ENCODE data around the gene TNRC6A.

The TNRC6A gene

DNA sequence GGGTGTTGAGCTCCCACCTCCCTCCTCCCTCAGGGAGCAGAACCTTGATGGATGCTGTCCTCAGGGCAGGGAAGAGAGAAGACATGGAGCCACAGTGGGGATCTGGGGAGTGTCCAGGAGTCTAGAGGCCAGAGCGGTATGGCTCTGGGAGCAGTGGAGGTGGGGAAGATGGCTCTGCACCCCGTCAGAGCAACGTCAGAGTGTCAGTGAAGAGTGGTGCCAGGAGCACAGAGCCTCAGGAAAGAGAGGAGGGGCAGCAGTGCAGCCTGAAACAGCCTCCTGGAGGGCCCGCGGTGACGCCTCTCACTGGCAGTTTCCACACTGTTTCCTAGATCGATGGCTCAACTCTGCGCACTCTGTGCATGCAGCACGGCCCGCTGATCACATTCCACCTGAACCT, 93.1 kb downstream of the TNRC6A start:
- TF ChIP-seq, protein P1, sequence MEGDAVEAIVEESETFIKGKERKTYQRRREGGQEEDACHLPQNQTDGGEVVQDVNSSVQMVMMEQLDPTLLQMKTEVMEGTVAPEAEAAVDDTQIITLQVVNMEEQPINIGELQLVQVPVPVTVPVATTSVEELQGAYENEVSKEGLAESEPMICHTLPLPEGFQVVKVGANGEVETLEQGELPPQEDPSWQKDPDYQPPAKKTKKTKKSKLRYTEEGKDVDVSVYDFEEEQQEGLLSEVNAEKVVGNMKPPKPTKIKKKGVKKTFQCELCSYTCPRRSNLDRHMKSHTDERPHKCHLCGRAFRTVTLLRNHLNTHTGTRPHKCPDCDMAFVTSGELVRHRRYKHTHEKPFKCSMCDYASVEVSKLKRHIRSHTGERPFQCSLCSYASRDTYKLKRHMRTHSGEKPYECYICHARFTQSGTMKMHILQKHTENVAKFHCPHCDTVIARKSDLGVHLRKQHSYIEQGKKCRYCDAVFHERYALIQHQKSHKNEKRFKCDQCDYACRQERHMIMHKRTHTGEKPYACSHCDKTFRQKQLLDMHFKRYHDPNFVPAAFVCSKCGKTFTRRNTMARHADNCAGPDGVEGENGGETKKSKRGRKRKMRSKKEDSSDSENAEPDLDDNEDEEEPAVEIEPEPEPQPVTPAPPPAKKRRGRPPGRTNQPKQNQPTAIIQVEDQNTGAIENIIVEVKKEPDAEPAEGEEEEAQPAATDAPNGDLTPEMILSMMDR (IDR thresholded peaks at IDR 0.05; ENCODE audit: borderline replicate concordance, control extremely low read depth, extremely low read depth, insufficient read depth, missing control alignments), result no peak
- DNase-seq (ENCODE audit: low spot score), result no peak
- in situ Hi-C loops (cut with MboI; ENCODE audit: low sequenced_read_pairs, unreplicated experiment), result no loop called here

DNA sequence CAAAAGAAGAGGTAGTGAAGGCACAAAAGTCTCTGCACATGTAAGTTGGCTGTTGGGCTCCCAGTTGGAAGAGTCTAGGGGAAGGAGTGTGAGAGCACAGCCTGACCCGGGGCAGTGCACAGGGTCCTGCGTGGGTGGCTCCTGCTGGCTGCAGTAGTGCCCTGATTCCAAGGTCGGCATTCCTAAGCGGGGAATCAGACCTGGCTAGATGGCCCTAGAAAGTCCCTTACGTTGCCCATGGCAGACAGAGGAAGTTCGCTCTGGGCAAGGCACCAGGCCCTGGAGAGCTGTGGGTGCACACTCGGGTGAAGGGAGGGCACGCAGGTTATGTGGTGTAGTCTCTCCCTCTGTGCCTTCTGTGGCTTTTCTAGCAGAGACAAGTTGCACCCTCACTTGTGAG, 93.5 kb downstream of the TNRC6A start:
- in situ Hi-C loops (cut with MboI; ENCODE audit: low sequenced_read_pairs, unreplicated experiment), result no loop called here
- TF ChIP-seq, protein P1 (IDR thresholded peaks at IDR 0.05; ENCODE audit: borderline replicate concordance, control extremely low read depth, extremely low read depth, insufficient read depth, missing control alignments), result no peak
- DNase-seq (ENCODE audit: low spot score), result no peak

DNA sequence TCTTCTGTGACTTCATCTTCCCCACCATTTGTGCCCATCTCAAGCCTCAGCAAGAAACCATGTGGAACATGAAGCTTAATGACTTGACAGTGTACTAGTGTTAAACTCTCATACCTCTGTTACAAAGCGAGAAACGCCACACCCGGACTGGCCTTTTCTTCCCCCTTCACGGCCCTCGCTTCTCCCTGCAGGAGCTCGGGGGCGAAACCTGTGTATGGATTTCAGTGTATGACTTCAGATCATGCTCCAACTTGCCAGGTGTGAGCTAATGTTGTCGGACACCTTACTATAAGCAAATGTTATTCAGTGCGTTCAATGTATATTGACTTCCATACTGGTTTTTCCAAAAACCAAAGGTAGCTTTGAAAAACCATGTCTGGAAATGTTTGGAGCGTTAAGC, 96.2 kb downstream of the TNRC6A start:
- TF ChIP-seq, protein P1 (IDR thresholded peaks at IDR 0.05; ENCODE audit: borderline replicate concordance, control extremely low read depth, extremely low read depth, insufficient read depth, missing control alignments), result no peak
- in situ Hi-C loops (cut with MboI; ENCODE audit: low sequenced_read_pairs, unreplicated experiment), result no loop called here
- DNase-seq (ENCODE audit: low spot score), result no peak

DNA sequence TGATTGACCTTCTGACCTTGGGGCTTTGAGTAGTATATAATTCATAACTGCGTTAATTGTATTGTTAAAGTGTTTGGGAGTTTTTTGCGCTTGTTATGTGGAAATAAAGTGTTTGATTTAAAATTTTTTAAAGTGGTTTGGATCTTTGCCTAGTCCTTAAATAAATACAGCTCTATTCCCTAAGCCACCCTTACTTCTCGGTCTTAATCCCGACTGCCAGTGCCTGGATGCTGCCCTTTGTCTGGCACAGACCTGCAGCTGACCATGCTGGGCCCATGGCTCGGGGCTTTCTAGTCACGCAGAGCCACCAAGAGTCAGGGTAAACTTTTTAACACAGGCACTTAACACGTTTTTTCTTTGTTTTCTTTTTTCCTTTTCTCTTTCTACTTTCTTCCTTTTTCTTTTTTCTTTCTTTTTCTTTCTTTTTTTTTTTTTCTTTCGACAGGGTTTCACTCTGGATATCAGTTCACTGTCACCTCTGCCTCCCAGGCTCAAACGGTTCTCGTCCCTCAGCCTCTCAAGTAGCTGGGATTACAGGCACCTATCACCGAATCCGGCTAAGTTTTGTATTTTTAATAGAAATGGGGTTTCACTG, 96.7 kb downstream of the TNRC6A start:
- in situ Hi-C loops (cut with MboI; ENCODE audit: low sequenced_read_pairs, unreplicated experiment), result no loop called here
- no peak for DNase-seq (ENCODE audit: low spot score)
- TF ChIP-seq, protein P1 (IDR thresholded peaks at IDR 0.05; ENCODE audit: borderline replicate concordance, control extremely low read depth, extremely low read depth, insufficient read depth, missing control alignments), result no peak

DNA sequence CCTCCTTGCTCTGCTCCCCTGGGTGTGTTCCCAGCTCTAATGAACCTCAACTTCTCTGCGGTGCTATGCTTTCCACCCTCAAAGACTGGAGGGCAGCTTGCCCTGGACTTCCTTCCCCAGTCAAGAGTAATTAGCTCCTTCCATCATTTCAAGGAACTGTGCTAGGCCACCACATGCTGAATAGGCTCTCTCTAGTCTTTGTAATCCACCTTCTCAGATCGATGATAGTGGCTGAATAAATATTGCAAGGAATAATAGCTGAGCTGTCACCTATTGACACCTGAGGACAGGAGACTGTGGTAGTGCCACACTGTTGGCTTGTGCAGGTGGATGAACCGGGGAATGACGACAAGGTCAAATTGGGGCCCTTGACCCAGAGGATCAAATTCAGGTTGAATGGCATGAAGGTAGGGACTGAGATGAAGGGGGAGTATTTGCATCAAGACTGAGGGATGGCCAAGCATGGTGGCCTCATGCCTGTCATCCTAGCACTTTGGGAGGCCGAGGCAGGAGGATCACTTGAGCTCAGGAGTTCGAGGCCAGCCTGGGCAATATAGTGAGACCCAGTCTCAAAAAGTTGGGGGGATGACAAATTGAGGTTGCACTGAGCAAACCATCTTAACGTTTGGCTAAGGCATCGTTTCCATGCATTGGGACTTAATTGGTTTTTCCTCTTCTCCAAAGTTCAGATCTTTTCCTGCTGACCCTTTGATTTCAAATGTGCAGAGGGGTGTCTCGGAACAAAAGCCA, 97.5 kb downstream of the TNRC6A start:
- no peak for DNase-seq (ENCODE audit: low spot score)

DNA sequence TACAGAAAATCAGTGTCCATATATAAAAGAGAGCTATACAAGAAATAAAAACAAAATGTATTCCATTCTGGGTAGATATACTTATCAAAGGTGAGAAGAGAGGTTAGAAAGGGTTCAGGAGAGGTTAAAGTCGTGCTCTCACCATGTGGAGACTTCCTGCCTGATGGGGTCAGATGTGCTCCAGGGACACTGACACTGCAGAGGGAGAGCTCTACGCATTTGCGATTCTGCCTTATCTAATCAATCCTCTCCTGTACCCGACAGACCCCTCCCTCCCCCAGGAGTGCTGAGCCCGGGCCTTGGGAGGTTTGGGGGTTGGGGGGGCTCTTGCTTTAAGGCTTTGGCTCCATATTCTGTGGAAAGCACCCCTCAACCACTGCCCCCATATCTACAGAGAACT, 99.7 kb downstream of the TNRC6A start:
- DNase-seq (ENCODE audit: low spot score), result no peak
- in situ Hi-C loops (cut with MboI; ENCODE audit: low sequenced_read_pairs, unreplicated experiment), result no loop called here
- TF ChIP-seq, protein P1 (IDR thresholded peaks at IDR 0.05; ENCODE audit: borderline replicate concordance, control extremely low read depth, extremely low read depth, insufficient read depth, missing control alignments), result no peak

More for the DNA sequence above, 97.5 kb downstream of the TNRC6A start:
- TF ChIP-seq, protein P1 (IDR thresholded peaks at IDR 0.05; ENCODE audit: borderline replicate concordance, control extremely low read depth, extremely low read depth, insufficient read depth, missing control alignments), result no peak
- in situ Hi-C loops (cut with MboI; ENCODE audit: low sequenced_read_pairs, unreplicated experiment), result no loop called here
